ENCODE results near the gene IFITM2. TPM values are rescaled to one million over a fixed set of nuclear protein-coding genes. Genes with fewer than 3 reads are reported as not detected.

The IFITM2 gene
- total RNA-seq, 1 experiment from 2014 or later: 421 TPM

DNA sequence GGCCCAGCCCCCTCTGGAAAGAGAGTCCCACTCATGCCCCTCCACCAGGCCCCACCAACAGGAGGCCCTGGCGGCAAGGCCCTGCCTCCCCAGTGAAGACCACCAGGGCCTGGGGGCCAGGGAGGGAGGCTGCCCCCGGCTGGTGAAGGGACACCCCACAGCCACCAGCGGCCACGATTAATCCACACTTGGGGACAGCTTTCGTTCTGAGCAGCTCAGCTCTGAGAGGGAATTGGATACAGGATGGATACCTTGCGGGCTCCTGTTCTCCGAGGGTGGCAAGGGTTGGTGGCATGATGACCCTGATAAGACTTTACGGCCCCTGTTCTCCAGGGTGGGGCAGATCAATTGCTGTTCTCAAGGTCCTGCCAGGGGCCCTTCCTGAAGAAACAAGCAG is 36.3 kb upstream of the IFITM2 start:
- Mint-ChIP-seq H3K27ac (no peak overlapping the region), H3K27me3 (ENCODE audit: low read depth) (peaks cover 13% of the 10 kb centered on the region), H3K4me1 (peaks cover 34 to 37% of the 10 kb centered on the region in 2 experiments), H3K9me3 (peaks cover 13 to 15% of the 10 kb centered on the region in 2 experiments), H3K4me3 (no peak overlapping the region), H3K36me3 (ENCODE audit: insufficient read depth in 1 of 3, low read depth in 3 of 3) (peaks cover 0 to 6% (median 3%) of the 10 kb centered on the region in 3 experiments; a peak in 4 of 7 replicates)
- peak; percentile 12 for DNase-seq
- H2AK5ac ChIP-seq (ENCODE audit: insufficient read length, low read length): no peak overlapping the region
- no peak overlapping the region for H3K4ac ChIP-seq (ENCODE audit: low read depth, low read length)
- no peak overlapping the region for H3K27ac ChIP-seq (ENCODE audit: insufficient read length, low read depth, low read length)
- H4K5ac ChIP-seq (ENCODE audit: insufficient read length, low read depth, low read length): no peak overlapping the region
- no peak overlapping the region for H3T11ph ChIP-seq (ENCODE audit: low read length)
- H3K79me2 ChIP-seq (ENCODE audit: insufficient read depth, low read length): no peaks in the 10 kb centered on the region
- H4K91ac ChIP-seq (ENCODE audit: insufficient read length, low read depth, low read length): no peak overlapping the region
- H3K9me3 ChIP-seq (ENCODE audit: control insufficient read depth, low read depth, low read length): no peaks in the 10 kb centered on the region
- no peak overlapping the region for H3K23ac ChIP-seq (ENCODE audit: insufficient read length, low read depth, low read length)
- H3K9ac ChIP-seq (ENCODE audit: extremely low read depth, insufficient read length, low read length): no peak overlapping the region
- no peaks in the 10 kb centered on the region for H3K27me3 ChIP-seq (ENCODE audit: insufficient read depth, low read length)
- no peak overlapping the region for H2BK5ac ChIP-seq (ENCODE audit: insufficient read length, low read length)
- H3K14ac ChIP-seq (ENCODE audit: insufficient read depth, low read length): no peak overlapping the region
- no peak overlapping the region for H4K8ac ChIP-seq (replicated peaks; ENCODE audit: insufficient read length, low read depth, low read length)
- H3K18ac ChIP-seq (ENCODE audit: insufficient read length, low read depth, low read length): no peak overlapping the region
- H2AFZ ChIP-seq (ENCODE audit: low read length): no peak overlapping the region
- H3K4me1 ChIP-seq (ENCODE audit: insufficient read depth, low read length): peaks cover 6% of the 10 kb centered on the region
- no peaks in the 10 kb centered on the region for H4K20me1 ChIP-seq (ENCODE audit: control insufficient read depth, insufficient read depth, insufficient read length)
- no peak overlapping the region for H2BK15ac ChIP-seq (ENCODE audit: low read depth, low read length)
- no CpG with 5 or more reads among the region's 8 CpGs for WGBS (ENCODE audit: extremely low coverage, insufficient read length, low lambda C conversion rate)
- H2BK120ac ChIP-seq (ENCODE audit: low read depth, low read length, poor library complexity, severe bottlenecking): no peak overlapping the region
- H3K23me2 ChIP-seq (ENCODE audit: insufficient read length, low read depth, low read length, poor library complexity, severe bottlenecking): no peaks in the 10 kb centered on the region
- H2BK12ac ChIP-seq (ENCODE audit: insufficient read length, low read depth, low read length): no peak overlapping the region
- no peak overlapping the region for H2BK20ac ChIP-seq (ENCODE audit: low read depth, low read length, poor library complexity, severe bottlenecking)
- TF ChIP-seq, protein P1, sequence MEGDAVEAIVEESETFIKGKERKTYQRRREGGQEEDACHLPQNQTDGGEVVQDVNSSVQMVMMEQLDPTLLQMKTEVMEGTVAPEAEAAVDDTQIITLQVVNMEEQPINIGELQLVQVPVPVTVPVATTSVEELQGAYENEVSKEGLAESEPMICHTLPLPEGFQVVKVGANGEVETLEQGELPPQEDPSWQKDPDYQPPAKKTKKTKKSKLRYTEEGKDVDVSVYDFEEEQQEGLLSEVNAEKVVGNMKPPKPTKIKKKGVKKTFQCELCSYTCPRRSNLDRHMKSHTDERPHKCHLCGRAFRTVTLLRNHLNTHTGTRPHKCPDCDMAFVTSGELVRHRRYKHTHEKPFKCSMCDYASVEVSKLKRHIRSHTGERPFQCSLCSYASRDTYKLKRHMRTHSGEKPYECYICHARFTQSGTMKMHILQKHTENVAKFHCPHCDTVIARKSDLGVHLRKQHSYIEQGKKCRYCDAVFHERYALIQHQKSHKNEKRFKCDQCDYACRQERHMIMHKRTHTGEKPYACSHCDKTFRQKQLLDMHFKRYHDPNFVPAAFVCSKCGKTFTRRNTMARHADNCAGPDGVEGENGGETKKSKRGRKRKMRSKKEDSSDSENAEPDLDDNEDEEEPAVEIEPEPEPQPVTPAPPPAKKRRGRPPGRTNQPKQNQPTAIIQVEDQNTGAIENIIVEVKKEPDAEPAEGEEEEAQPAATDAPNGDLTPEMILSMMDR (conservative IDR thresholded peaks at IDR 0.05): no peak
- no peak overlapping the region for H3K4me2 ChIP-seq (ENCODE audit: insufficient read depth, insufficient read length, low read length)
- H3K79me1 ChIP-seq (ENCODE audit: insufficient read depth, low read depth, low read length, poor library complexity, severe bottlenecking): no peaks in the 10 kb centered on the region
- no peak overlapping the region for H3K56ac ChIP-seq (ENCODE audit: insufficient read length, low read depth, low read length)
